Ovary (tissue), 9 donors: Measurements from ENCODE around the gene SMIM38. TPM values are rescaled to one million over a fixed set of nuclear protein-coding genes. Genes with fewer than 3 reads are reported as not detected.

Experiments
- DNase-seq, 5 donors: peaks; one replicate each; pipeline ENCODE4 v3.0.0-alpha.2; 2019 to 2020
- H3K27ac ChIP-seq, 2 donors: fragments of 200-600 bp; one replicate each; pipeline versions ENCODE4 v1.5.1 to v1.8.0; 2019 to 2022
- H3K27me3 ChIP-seq: fragments of 200-600 bp; one replicate; pipeline ENCODE4 v1.8.0; 2022
- H3K36me3 ChIP-seq: fragments of 200-600 bp; sonication (generic); one replicate; pipeline ENCODE4 v1.5.1; 2019
- H3K4me1 ChIP-seq: one replicate; pipeline ENCODE4 v1.8.1; 2013; ENCODE audit warnings: mild to moderate bottlenecking, moderate library complexity; ENCODE audit not compliant: insufficient read depth
- H3K4me3 ChIP-seq: fragments of 200-600 bp; sonication (generic); one replicate; pipeline ENCODE4 v1.5.1; 2017
- H3K9me3 ChIP-seq, 2 donors: fragments of 200-600 bp in 1 of 2; sonication (generic) in 1 of 2; one replicate each; pipeline versions ENCODE4 v1.5.1 to v1.8.1; 2013 to 2019; ENCODE audit warnings: mild to moderate bottlenecking in 1 of 2, moderate library complexity in 1 of 2
- EP300 ChIP-seq: sonication (generic); formaldehyde crosslinking; IDR thresholded peaks from one replicate; pipeline ENCODE4 v1.6.1; 2017; ENCODE audit warnings: antibody characterized with exemption
- POLR2A ChIP-seq: fragments of 450-650 bp; IDR thresholded peaks from one replicate; pipeline ENCODE4 v1.6.1; 2017; ENCODE audit warnings: antibody characterized with exemption, mild to moderate bottlenecking, moderate library complexity
- WGBS, 3 donors: extraction: QIAGEN DNeasy Blood & Tissue Kit in 1 of 3; methylation state at CpG; one replicate each; pipeline versions ENCODE4 v1.1.5 to v1.1.7; 2013 to 2017; 5-methylcytosine and 5-hydroxymethylcytosine counted together
- intact Hi-C, 4 donors: fragments of 100-400 bp; cut with DNase I; formaldehyde crosslinking; loops; one replicate each; pipeline versions ENCODE4 v1.11.0 to v1.15.1; 2022 to 2023
- polyA plus RNA-seq, 2 donors: library from polyadenylated mRNA; stranded (reverse); fragments of 200-250 nt in 1 of 2; fragments of 350-450 nt in 1 of 2; fragmentation: Illumina TruSeq in 1 of 2; extraction: RNeasy Lipid Tissue Mini Kit (QIAGEN cat#74804) in 1 of 2; gene quantifications; one replicate each; pipeline ENCODE4 v1.2.3, GENCODE V29; 2013 to 2014
- total RNA-seq, 7 donors: library from RNA; depleted of rRNA in 2 of 7; stranded (reverse); fragments of >200 nt in 2 of 7; fragmentation: NEBNext Ultra II Directional in 3 of 7; extraction: Animal tissue kit (Norgen Biotek cat#: 25700) in 3 of 7; gene quantifications; one replicate each; pipeline versions ENCODE4 v1.1.0 to v1.2.4, GENCODE V29; 2016 to 2023
- TF ChIP-seq, protein P1 (sequence below), 3 donors: fragments of 450-650 bp in 2 of 3; fragments of 200-600 bp in 1 of 3; IDR thresholded peaks; one replicate each; pipeline versions ENCODE4 v1.5.1 to v1.8.0; 2016 to 2022; ENCODE audit warnings: antibody characterized with exemption in 3 of 3, mild to moderate bottlenecking in 1 of 3
- donor health status: DM: no; HTN: no; CAD: no; lungs with moderate emphysema.
- donor health status: DM: no; HTN: no; CAD: no.
- donor health status: Bipolar disorder and iron deficiency.
- donor health status: DM: yes; HTN: yes; CAD: no.
- donor health status: DM: no; HTN: no; CAD: no.
- donor health status: DM: yes; HTN: yes; CAD: no.

Gene SMIM38
- total and polyA plus RNA-seq, 9 donors: 0.43 to 6.3 (median 2.1) TPM

GRCh38 chr11:69154211-69154913 is 1.4 kb upstream of the SMIM38 start:
- Histone ChIP-seq H3K4me3 (no peak overlapping the region), H3K27me3 (no peaks in the 10 kb centered on the region), H3K9me3 (no peaks in the 10 kb centered on the region), H3K4me1 (peaks cover 2% of the 10 kb centered on the region), H3K36me3 (no peaks in the 10 kb centered on the region), H3K27ac (no peak overlapping the region)
- intact Hi-C loops: no loop called here
- no peak for DNase-seq
- WGBS, 3 donors: 86 to 90% (median 88%) methylated on average over 19 to 21 of the region's 21 CpGs
- TF ChIP-seq, protein P1, sequence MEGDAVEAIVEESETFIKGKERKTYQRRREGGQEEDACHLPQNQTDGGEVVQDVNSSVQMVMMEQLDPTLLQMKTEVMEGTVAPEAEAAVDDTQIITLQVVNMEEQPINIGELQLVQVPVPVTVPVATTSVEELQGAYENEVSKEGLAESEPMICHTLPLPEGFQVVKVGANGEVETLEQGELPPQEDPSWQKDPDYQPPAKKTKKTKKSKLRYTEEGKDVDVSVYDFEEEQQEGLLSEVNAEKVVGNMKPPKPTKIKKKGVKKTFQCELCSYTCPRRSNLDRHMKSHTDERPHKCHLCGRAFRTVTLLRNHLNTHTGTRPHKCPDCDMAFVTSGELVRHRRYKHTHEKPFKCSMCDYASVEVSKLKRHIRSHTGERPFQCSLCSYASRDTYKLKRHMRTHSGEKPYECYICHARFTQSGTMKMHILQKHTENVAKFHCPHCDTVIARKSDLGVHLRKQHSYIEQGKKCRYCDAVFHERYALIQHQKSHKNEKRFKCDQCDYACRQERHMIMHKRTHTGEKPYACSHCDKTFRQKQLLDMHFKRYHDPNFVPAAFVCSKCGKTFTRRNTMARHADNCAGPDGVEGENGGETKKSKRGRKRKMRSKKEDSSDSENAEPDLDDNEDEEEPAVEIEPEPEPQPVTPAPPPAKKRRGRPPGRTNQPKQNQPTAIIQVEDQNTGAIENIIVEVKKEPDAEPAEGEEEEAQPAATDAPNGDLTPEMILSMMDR (IDR thresholded peaks at IDR 0.05): no peak
- no peak for TF ChIP-seq POLR2A
- TF ChIP-seq EP300: no peak

DNA sequence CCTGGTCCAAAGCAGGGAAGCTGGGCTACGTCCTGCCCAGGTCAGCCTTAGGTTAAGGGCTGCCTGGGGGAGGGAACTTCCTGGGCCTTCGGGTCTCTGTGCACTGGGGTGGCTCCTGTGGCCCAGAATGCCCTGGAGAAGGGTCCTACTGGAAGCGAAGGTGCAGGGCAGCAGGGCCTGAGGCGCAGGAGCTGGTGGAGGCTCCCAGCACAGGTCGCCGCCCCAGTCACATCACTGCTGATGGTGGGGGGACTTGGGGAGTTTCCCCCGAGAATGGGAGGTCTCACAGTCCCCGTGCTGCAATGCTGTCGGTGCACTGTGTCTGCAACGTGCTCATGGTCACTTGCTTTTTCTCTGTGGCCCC is 815 bp upstream of the SMIM38 start:
- intact Hi-C loops: no loop called here
- H3K9me3 ChIP-seq: no peaks in the 10 kb centered on the region
- H3K36me3 ChIP-seq: no peaks in the 10 kb centered on the region
- H3K27ac ChIP-seq: no peak overlapping the region
- TF ChIP-seq, protein P1 (IDR thresholded peaks at IDR 0.05): no peak
- no peak for TF ChIP-seq EP300
- no peak for TF ChIP-seq POLR2A
- peaks cover 2% of the 10 kb centered on the region for H3K4me1 ChIP-seq
- no peak for DNase-seq
- H3K27me3 ChIP-seq: no peaks in the 10 kb centered on the region
- WGBS, 3 donors: 90 to 93% (median 92%) methylated on average over 10 of the region's 10 CpGs
- no peak overlapping the region for H3K4me3 ChIP-seq

- Histone ChIP-seq H3K27ac (no peak overlapping the region), H3K4me1 (peaks cover 2% of the 10 kb centered on the region), H3K9me3 (no peaks in the 10 kb centered on the region), H3K36me3 (no peaks in the 10 kb centered on the region), H3K27me3 (no peaks in the 10 kb centered on the region), H3K4me3 (no peak overlapping the region)
- no peak for DNase-seq
- TF ChIP-seq, protein P1 (IDR thresholded peaks at IDR 0.05): no peak
- TF ChIP-seq EP300: no peak
- TF ChIP-seq POLR2A: no peak
- intact Hi-C loops: no loop called here
- WGBS, 3 donors: 84 to 92% (median 89%) methylated on average over 13 of the region's 13 CpGs
Measured at GRCh38 chr11:69156235-69156639, 502 bp downstream of the SMIM38 start.

GRCh38 chr11:69156673-69157155 is 979 bp downstream of the SMIM38 start:
- Histone ChIP-seq H3K27ac (no peak overlapping the region), H3K36me3 (no peaks in the 10 kb centered on the region), H3K27me3 (no peaks in the 10 kb centered on the region), H3K4me3 (no peak overlapping the region), H3K4me1 (peaks cover 2% of the 10 kb centered on the region), H3K9me3 (no peaks in the 10 kb centered on the region)
- TF ChIP-seq EP300 (no peak), POLR2A (no peak)
- intact Hi-C loops: no loop called here
- DNase-seq: no peak
- WGBS, 3 donors: 77 to 90% (median 77%) methylated on average over 12 to 15 of the region's 15 CpGs

DNA sequence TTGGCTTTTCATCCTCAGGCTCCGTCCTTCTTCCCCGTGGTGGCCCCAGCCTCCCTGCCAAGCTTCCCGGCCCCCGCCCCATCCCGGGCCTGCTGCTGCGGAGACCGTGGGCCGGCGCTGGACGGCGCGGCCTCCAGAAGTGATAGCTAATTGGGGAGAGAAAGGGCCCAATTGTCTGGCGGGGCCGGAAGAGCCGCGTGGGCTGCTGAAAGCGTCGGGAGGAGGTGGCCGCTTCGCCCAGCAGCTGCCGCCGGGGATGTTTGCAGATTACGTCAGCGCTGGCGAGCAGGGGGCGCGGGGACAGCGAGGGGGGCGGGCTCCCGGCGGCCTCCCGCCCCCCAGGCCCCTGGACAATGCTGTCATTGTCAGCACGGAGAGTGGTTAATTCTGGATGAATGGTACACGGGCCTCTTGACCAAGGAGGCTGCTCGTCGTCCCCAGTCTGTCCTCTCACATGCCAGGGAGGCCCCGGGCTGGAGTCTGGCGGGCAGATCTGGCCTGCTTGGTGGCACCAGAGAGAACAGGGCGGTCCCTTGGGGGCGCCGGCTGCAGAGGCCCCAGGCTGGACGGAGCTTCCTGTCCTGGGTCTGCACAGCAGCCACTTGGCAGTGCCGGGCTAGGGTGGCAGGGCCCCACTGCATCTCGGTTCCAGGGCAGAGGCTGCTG is 1.6 kb downstream of the SMIM38 start:
- no peak overlapping the region for H3K27ac ChIP-seq
- H3K4me3 ChIP-seq: no peak overlapping the region
- TF ChIP-seq EP300 (no peak), POLR2A (no peak)
- TF ChIP-seq, protein P1 (IDR thresholded peaks at IDR 0.05): no peak
- H3K36me3 ChIP-seq: no peaks in the 10 kb centered on the region
- peaks cover 2% of the 10 kb centered on the region for H3K4me1 ChIP-seq
- intact Hi-C loops: no loop called here
- WGBS, 3 donors: 10 to 12% (median 12%) methylated on average over 32 to 44 of the region's 44 CpGs
- H3K27me3 ChIP-seq: no peaks in the 10 kb centered on the region
- H3K9me3 ChIP-seq: no peaks in the 10 kb centered on the region
- no peak for DNase-seq
